Neural cell (in vitro differentiated cells): ENCODE results near the gene ANKRD13B. TPM values are rescaled to one million over a fixed set of nuclear protein-coding genes. Genes with fewer than 3 reads are reported as not detected.

Experiments
- H2AFZ ChIP-seq: fragments of 200-600, 300-800 bp; sonication (generic), shearing (Covaris generic); 2 replicates; pipeline ENCODE4 v1.6.0; 2014; ENCODE audit warnings: low read depth, mild to moderate bottlenecking, antibody characterized with exemption, low read length, moderate library complexity
- H3F3A ChIP-seq: fragments of 200-600 bp; shearing (Covaris generic); 2 replicates; pipeline ENCODE4 v1.6.1; 2016; ENCODE audit warnings: mild to moderate bottlenecking, moderate library complexity, mixed read lengths, antibody characterized with exemption, low read length; ENCODE audit not compliant: insufficient read depth, poor library complexity, severe bottlenecking
- H3K27ac ChIP-seq: fragments of 200-600, 300-800 bp; sonication (generic), shearing (Covaris generic); 2 replicates; pipeline ENCODE4 v1.5.1; 2014; ENCODE audit warnings: mild to moderate bottlenecking, low read length, moderate library complexity
- H3K27me3 ChIP-seq: fragments of 300-800, 200-600 bp; sonication (generic), shearing (Covaris generic); 2 replicates; pipeline ENCODE4 v1.6.0; 2014; ENCODE audit warnings: mild to moderate bottlenecking, low read depth, low read length, moderate library complexity; ENCODE audit not compliant: insufficient read depth
- H3K36me3 ChIP-seq: fragments of 300-800, 200-600 bp; sonication (generic), shearing (Covaris generic); 2 replicates; pipeline ENCODE4 v1.5.1; 2014; ENCODE audit warnings: mild to moderate bottlenecking, antibody characterized with exemption, low read length, moderate library complexity; ENCODE audit not compliant: insufficient read depth
- H3K4me2 ChIP-seq: fragments of 300-800, 200-600 bp; sonication (generic), shearing (Covaris generic); 2 replicates; pipeline ENCODE4 v1.6.0; 2014; ENCODE audit warnings: mild to moderate bottlenecking, low read length
- H3K4me3 ChIP-seq: fragments of 300-800, 200-600 bp; sonication (generic), shearing (Covaris generic); 2 replicates; pipeline ENCODE4 v1.5.1; 2014; ENCODE audit warnings: mild to moderate bottlenecking, low read length, moderate library complexity
- H3K79me2 ChIP-seq: fragments of 200-600 bp; shearing (Covaris generic); replicated peaks from 2 replicates; pipeline ENCODE4 v1.6.0; 2014; ENCODE audit warnings: mild to moderate bottlenecking, low read length, moderate library complexity; ENCODE audit not compliant: insufficient read depth
- H3K9ac ChIP-seq: fragments of 300-800, 200-600 bp; sonication (generic), shearing (Covaris generic); 2 replicates; pipeline ENCODE4 v1.6.1; 2016; ENCODE audit warnings: mild to moderate bottlenecking, low read length, mixed read lengths
- H3K9me2 ChIP-seq: fragments of 200-600 bp; shearing (Covaris generic); 2 replicates; pipeline ENCODE4 v1.6.1; 2016; ENCODE audit warnings: mild to moderate bottlenecking, low read length, mixed read lengths; ENCODE audit not compliant: insufficient read depth
- H3K9me3 ChIP-seq: fragments of 200-600, 300-800 bp; sonication (generic), shearing (Covaris generic); 2 replicates; pipeline ENCODE4 v1.6.1; 2016; ENCODE audit warnings: mild to moderate bottlenecking, mixed run types, low read length, moderate library complexity, mixed read lengths
- H4K20me1 ChIP-seq: fragments of 200-600 bp; shearing (Covaris generic); 2 replicates; pipeline ENCODE4 v1.6.1; 2016; ENCODE audit warnings: mild to moderate bottlenecking, mixed run types; ENCODE audit not compliant: insufficient read depth
- CTCF ChIP-seq: fragments of 450-650 bp; IDR thresholded peaks from 2 replicates; pipeline ENCODE4 v1.5.1; 2014; ENCODE audit warnings: antibody characterized with exemption, mild to moderate bottlenecking, moderate library complexity; ENCODE audit not compliant: poor library complexity, severe bottlenecking
- EP300 ChIP-seq: fragments of 450-650 bp; conservative IDR thresholded peaks from 2 replicates; pipeline ENCODE4 v1.6.1; 2014; ENCODE audit warnings: antibody characterized with exemption, mild to moderate bottlenecking, moderate library complexity; ENCODE audit not compliant: poor library complexity, severe bottlenecking
- EZH2 ChIP-seq: fragments of 200-600, 300-800 bp; shearing (Covaris generic), sonication (generic); IDR thresholded peaks from 2 replicates; pipeline ENCODE4 v1.6.1; 2014; ENCODE audit warnings: antibody characterized with exemption, low read length, borderline replicate concordance, mild to moderate bottlenecking; ENCODE audit not compliant: insufficient read depth, poor library complexity, severe bottlenecking
- MXI1 ChIP-seq: fragments of 450-650 bp; conservative IDR thresholded peaks from 2 replicates; pipeline ENCODE4 v1.6.1; 2014; ENCODE audit warnings: antibody characterized with exemption, mild to moderate bottlenecking; ENCODE audit not compliant: poor library complexity, severe bottlenecking
- POLR2AphosphoS5 ChIP-seq: IDR thresholded peaks from 2 replicates; pipeline ENCODE4 v1.6.1; 2012
- RAD21 ChIP-seq: fragments of 450-650 bp; conservative IDR thresholded peaks from 2 replicates; pipeline ENCODE4 v1.6.1; 2014; ENCODE audit warnings: antibody characterized with exemption, mild to moderate bottlenecking, moderate library complexity
- REST ChIP-seq: IDR thresholded peaks from 2 replicates; pipeline ENCODE4 v1.6.1; 2012; ENCODE audit warnings: borderline replicate concordance
- SMC3 ChIP-seq: fragments of 450-650 bp; conservative IDR thresholded peaks from 2 replicates; pipeline ENCODE4 v1.6.1; 2014; ENCODE audit warnings: antibody characterized with exemption, mild to moderate bottlenecking, moderate library complexity; ENCODE audit not compliant: poor library complexity
- TAF1 ChIP-seq: IDR thresholded peaks from 2 replicates; pipeline ENCODE4 v1.6.1; 2012; ENCODE audit warnings: low read depth
- polyA plus RNA-seq: library from polyadenylated mRNA; depleted of rRNA; stranded (reverse); fragments of >200 nt; gene quantifications from 2 replicates; pipeline ENCODE4 v1.2.3, GENCODE V29; 2014

ANKRD13B gene
- polyA plus RNA-seq, 1 donor from 2014 or later, result 35.0 TPM

GRCh38 chr17:29648005-29648404 is 55.1 kb downstream of the ANKRD13B start:
- Histone ChIP-seq H3K9ac (no peak overlapping the region), H2AFZ (no peak overlapping the region), H3K9me3 (no peaks in the 10 kb centered on the region), H3F3A (no peaks in the 10 kb centered on the region), H3K4me2 (no peak overlapping the region), H3K27me3 (no peaks in the 10 kb centered on the region), H3K79me2 (no peaks in the 10 kb centered on the region), H3K36me3 (no peaks in the 10 kb centered on the region), H3K9me2 (no peaks in the 10 kb centered on the region), H3K27ac (no peak overlapping the region), H4K20me1 (no peaks in the 10 kb centered on the region), H3K4me3 (no peak overlapping the region)
- TF ChIP-seq CTCF, result no peak
- no peak for TF ChIP-seq POLR2AphosphoS5
- no peak for TF ChIP-seq REST
- TF ChIP-seq MXI1, result no peak
- no peak for TF ChIP-seq EZH2
- no peak for TF ChIP-seq SMC3
- no peak for TF ChIP-seq TAF1

- Histone ChIP-seq H3K4me2 (no peak overlapping the region), H3K4me3 (no peak overlapping the region), H3K9me2 (no peaks in the 10 kb centered on the region), H3K79me2 (no peaks in the 10 kb centered on the region), H3K27me3 (no peaks in the 10 kb centered on the region), H4K20me1 (no peaks in the 10 kb centered on the region), H2AFZ (no peak overlapping the region), H3K9ac (no peak overlapping the region), H3K36me3 (no peaks in the 10 kb centered on the region), H3F3A (no peaks in the 10 kb centered on the region), H3K27ac (no peak overlapping the region), H3K9me3 (no peaks in the 10 kb centered on the region)
- TF ChIP-seq REST (no peak), POLR2AphosphoS5 (no peak), SMC3 (no peak), EP300 (no peak), CTCF (no peak), EZH2 (no peak), TAF1 (no peak), MXI1 (no peak), RAD21 (no peak)
Observed at GRCh38 chr17:29649359-29649758, 56.4 kb downstream of the ANKRD13B start.
